Neural progenitor cell (in vitro differentiated cells): ENCODE data around the gene WRAP73.

Experiments used
- EZH2 ChIP-seq: fragments of 200-600 bp; sonication (generic); IDR thresholded peaks from 2 replicates; pipeline ENCODE4 v1.6.1; 2017; ENCODE audit warnings: antibody characterized with exemption, mild to moderate bottlenecking, moderate library complexity
- EZH2phosphoT487 ChIP-seq: fragments of 200-600 bp; sonication (generic); IDR thresholded peaks from 2 replicates; pipeline ENCODE4 v1.6.1; 2017; ENCODE audit warnings: antibody characterized with exemption
- TF ChIP-seq, protein P1 (sequence below): fragments of 200-600 bp; sonication (generic); IDR thresholded peaks from 2 replicates; pipeline ENCODE4 v1.5.1; 2017; ENCODE audit warnings: antibody characterized with exemption, mild to moderate bottlenecking

DNA sequence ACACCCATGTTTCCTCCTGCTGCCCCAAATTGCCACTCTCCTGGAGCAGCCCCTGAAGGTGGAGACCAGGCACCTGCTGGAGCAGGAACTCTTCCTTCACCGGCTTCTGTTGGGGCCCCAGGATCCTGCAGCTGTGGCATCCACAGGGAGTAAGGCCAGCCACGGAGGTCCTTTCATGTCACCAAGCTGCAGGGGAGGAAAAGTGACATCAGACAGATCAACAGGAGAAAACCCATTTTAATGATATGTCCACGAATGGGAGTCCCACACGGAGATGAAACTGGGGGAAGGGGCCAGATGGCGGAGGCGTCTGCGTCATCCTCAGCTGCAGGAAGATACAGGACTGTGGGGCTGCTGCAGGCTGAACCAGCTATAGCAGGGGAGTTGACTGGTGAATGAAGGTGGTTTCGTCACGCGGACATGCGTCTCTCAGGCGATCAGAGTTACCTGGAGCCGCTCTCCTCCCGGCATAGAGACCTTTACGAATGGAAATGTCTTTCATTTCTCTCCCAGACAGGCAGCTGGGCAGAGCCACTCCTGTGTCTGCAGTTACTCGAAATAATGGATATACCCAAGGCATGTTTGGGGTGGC is 12.3 kb upstream of the WRAP73 start:
- TF ChIP-seq, protein P1, sequence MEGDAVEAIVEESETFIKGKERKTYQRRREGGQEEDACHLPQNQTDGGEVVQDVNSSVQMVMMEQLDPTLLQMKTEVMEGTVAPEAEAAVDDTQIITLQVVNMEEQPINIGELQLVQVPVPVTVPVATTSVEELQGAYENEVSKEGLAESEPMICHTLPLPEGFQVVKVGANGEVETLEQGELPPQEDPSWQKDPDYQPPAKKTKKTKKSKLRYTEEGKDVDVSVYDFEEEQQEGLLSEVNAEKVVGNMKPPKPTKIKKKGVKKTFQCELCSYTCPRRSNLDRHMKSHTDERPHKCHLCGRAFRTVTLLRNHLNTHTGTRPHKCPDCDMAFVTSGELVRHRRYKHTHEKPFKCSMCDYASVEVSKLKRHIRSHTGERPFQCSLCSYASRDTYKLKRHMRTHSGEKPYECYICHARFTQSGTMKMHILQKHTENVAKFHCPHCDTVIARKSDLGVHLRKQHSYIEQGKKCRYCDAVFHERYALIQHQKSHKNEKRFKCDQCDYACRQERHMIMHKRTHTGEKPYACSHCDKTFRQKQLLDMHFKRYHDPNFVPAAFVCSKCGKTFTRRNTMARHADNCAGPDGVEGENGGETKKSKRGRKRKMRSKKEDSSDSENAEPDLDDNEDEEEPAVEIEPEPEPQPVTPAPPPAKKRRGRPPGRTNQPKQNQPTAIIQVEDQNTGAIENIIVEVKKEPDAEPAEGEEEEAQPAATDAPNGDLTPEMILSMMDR: no peak
- no peak for TF ChIP-seq EZH2
- no peak for TF ChIP-seq EZH2phosphoT487
